HG03196 (cell line): ENCODE data around the gene PAQR4.

Source experiments
- ATAC-seq: cut with Tn5 transposase; IDR thresholded peaks from one replicate; pipeline ENCODE4 v1.9.1; 2021; ENCODE audit not compliant: unreplicated experiment

The PAQR4 gene

GRCh38 chr16:2963723-2964474, 5.2 kb upstream of the PAQR4 start, which contains the start of gene KREMEN2:
Gene KREMEN2, plus strand, starts transcription at chr16:2964275. Its CDS starts 246 bp downstream, at chr16:2964521.
- ATAC-seq, result no peak

GRCh38 chr16:2964475-2965336, 4.4 kb upstream of the PAQR4 start:
- ATAC-seq, result no peak

- no peak for ATAC-seq
Measured at GRCh38 chr16:2966043-2966807, 2.9 kb upstream of the PAQR4 start.

- ATAC-seq, result no peak
Measured at GRCh38 chr16:2966808-2967191, 2.3 kb upstream of the PAQR4 start.

GRCh38 chr16:2967211-2967631, 1.9 kb upstream of the PAQR4 start:
- no peak for ATAC-seq

GRCh38 chr16:2967721-2968161, 1.4 kb upstream of the PAQR4 start:
- ATAC-seq, result no peak

GRCh38 chr16:2968368-2968737, 795 bp upstream of the PAQR4 start:
- no peak for ATAC-seq

- peak; percentile 29 for ATAC-seq
Measured at GRCh38 chr16:2969545-2970521, 685 bp downstream of the PAQR4 start.

GRCh38 chr16:2970563-2970962, 1.4 kb downstream of the PAQR4 start:
- no peak for ATAC-seq

GRCh38 chr16:2971134-2971984, 2.2 kb downstream of the PAQR4 start:
- ATAC-seq, result no peak

GRCh38 chr16:2971985-2972784, 3.0 kb downstream of the PAQR4 start:
- no peak for ATAC-seq

- ATAC-seq, result no peak
Measured at GRCh38 chr16:2973093-2973492, 3.9 kb downstream of the PAQR4 start.

GRCh38 chr16:2973605-2974318, 4.6 kb downstream of the PAQR4 start:
- ATAC-seq, result no peak

GRCh38 chr16:2974319-2975056, 5.3 kb downstream of the PAQR4 start:
- no peak for ATAC-seq

- ATAC-seq, result no peak
Measured at GRCh38 chr16:2975161-2975795, 6.1 kb downstream of the PAQR4 start.

- no peak for ATAC-seq
Measured at GRCh38 chr16:2976201-2976600, 7.1 kb downstream of the PAQR4 start.

- ATAC-seq, result no peak
Measured at GRCh38 chr16:2976673-2977072, 7.5 kb downstream of the PAQR4 start.
